Osteoblast (primary cell): ENCODE results near the gene OSBPL2. TPM values are rescaled to one million over a fixed set of nuclear protein-coding genes. Genes with fewer than 3 reads are reported as not detected.

Source experiments
- DNase-seq: peaks from one replicate; pipeline ENCODE4 v3.0.0; 2011; ENCODE audit warnings: low spot score, mixed read lengths; ENCODE audit not compliant: insufficient read length; ENCODE audit errors: missing footprints
- H2AFZ ChIP-seq: 2 replicates; pipeline ENCODE4 v1.6.0; 2011; ENCODE audit warnings: mild to moderate bottlenecking, low read length
- H3K27ac ChIP-seq: 2 replicates; pipeline ENCODE4 v1.5.1; 2011; ENCODE audit warnings: mild to moderate bottlenecking, low read depth, low read length, moderate library complexity
- H3K27me3 ChIP-seq: 2 replicates; pipeline ENCODE4 v1.6.0; 2012; ENCODE audit warnings: mild to moderate bottlenecking, control low read depth, inconsistent platforms, low read length, moderate library complexity; ENCODE audit not compliant: insufficient read depth
- H3K36me3 ChIP-seq: 2 replicates; pipeline ENCODE4 v1.5.1; 2011; ENCODE audit warnings: mild to moderate bottlenecking, low read length, control low read depth, moderate library complexity; ENCODE audit not compliant: insufficient read depth
- H3K4me1 ChIP-seq: 2 replicates; pipeline ENCODE4 v1.5.1; 2011; ENCODE audit warnings: mild to moderate bottlenecking, low read length, control low read depth, moderate library complexity; ENCODE audit not compliant: insufficient read depth
- H3K4me2 ChIP-seq: 2 replicates; pipeline ENCODE4 v1.6.0; 2011; ENCODE audit warnings: mild to moderate bottlenecking, low read length; ENCODE audit not compliant: insufficient read depth
- H3K4me3 ChIP-seq: fragments of 200-600 bp; sonication (generic); 3 replicates; pipeline ENCODE4 v1.5.1; 2012; ENCODE audit warnings: mild to moderate bottlenecking, low read length, inconsistent platforms; ENCODE audit not compliant: insufficient read depth
- H3K79me2 ChIP-seq: 2 replicates; pipeline ENCODE4 v1.6.0; 2012; ENCODE audit warnings: mild to moderate bottlenecking, low read length, control low read depth, inconsistent platforms; ENCODE audit not compliant: insufficient read depth
- H3K9me3 ChIP-seq: 2 replicates; pipeline ENCODE4 v1.5.1; 2011; ENCODE audit warnings: low read depth, low read length, control low read depth
- H4K20me1 ChIP-seq: 2 replicates; pipeline ENCODE4 v1.6.0; 2012; ENCODE audit warnings: mild to moderate bottlenecking, low read length, control low read depth; ENCODE audit not compliant: insufficient read depth
- total RNA-seq: library from RNA; depleted of rRNA; stranded (reverse); fragments of >200 nt; gene quantifications from 2 replicates; pipeline ENCODE4 v1.2.3, GENCODE V29; 2012
- TF ChIP-seq, protein P1 (sequence below): IDR thresholded peaks from 2 replicates; pipeline ENCODE4 v1.5.1; 2011; ENCODE audit warnings: mild to moderate bottlenecking, low read depth, low read length, moderate library complexity; ENCODE audit errors: extremely low read depth

Gene OSBPL2
- total RNA-seq, 1 donor = 35.8 TPM

DNA sequence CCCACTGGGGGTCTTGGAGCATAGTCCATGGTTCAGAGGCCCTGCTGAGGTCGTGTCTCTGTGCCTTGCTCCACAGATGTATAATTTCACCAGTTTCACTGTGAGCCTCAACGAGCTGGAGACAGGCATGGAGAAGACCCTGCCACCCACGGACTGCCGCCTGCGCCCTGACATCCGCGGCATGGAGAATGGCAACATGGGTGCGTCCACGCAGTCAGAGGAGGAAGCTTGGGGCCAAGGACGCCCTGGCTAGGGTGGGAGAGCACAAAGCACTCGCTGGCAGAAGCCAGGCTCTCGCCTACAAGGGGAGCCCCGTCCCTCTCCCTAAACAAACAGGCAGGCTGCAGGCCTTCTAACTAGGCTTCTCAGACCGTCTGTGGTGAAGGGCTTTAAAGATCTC is 50.8 kb downstream of the OSBPL2 start:
- H3K27ac ChIP-seq = no peak overlapping the region
- H3K79me2 ChIP-seq = no peaks in the 10 kb centered on the region

DNA sequence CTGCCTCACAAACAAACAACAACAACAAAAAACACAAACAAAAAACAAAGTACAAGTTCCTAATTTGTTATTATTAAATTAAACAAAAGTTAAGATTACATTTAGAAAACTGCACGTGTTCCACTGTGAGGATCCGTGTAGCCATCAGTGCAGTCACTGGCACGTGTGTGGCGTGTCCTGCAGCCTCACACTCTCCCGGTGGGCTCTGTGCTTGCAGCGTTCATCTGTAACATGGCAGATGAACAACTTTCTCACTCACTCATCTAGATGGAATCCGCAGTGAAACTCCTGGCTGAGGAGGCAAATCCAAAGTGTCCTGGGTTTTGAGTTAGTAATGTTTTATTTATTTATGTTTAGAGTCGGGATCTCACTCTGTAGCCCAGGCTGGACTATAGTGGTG is 51.6 kb downstream of the OSBPL2 start:
- Histone ChIP-seq H3K36me3 (peaks cover 51% of the 10 kb centered on the region), H3K4me1 (no peaks in the 10 kb centered on the region), H3K9me3 (no peaks in the 10 kb centered on the region), H3K4me3 (no peak overlapping the region), H3K79me2 (no peaks in the 10 kb centered on the region), H2AFZ (no peak overlapping the region), H4K20me1 (no peaks in the 10 kb centered on the region), H3K4me2 (no peak overlapping the region), H3K27me3 (no peaks in the 10 kb centered on the region), H3K27ac (no peak overlapping the region)
- TF ChIP-seq, protein P1, sequence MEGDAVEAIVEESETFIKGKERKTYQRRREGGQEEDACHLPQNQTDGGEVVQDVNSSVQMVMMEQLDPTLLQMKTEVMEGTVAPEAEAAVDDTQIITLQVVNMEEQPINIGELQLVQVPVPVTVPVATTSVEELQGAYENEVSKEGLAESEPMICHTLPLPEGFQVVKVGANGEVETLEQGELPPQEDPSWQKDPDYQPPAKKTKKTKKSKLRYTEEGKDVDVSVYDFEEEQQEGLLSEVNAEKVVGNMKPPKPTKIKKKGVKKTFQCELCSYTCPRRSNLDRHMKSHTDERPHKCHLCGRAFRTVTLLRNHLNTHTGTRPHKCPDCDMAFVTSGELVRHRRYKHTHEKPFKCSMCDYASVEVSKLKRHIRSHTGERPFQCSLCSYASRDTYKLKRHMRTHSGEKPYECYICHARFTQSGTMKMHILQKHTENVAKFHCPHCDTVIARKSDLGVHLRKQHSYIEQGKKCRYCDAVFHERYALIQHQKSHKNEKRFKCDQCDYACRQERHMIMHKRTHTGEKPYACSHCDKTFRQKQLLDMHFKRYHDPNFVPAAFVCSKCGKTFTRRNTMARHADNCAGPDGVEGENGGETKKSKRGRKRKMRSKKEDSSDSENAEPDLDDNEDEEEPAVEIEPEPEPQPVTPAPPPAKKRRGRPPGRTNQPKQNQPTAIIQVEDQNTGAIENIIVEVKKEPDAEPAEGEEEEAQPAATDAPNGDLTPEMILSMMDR = no peak
- no peak for DNase-seq

More for the DNA sequence above, 50.8 kb downstream of the OSBPL2 start:
- Histone ChIP-seq H3K9me3 (no peaks in the 10 kb centered on the region), H3K4me2 (no peak overlapping the region), H3K4me3 (no peak overlapping the region), H2AFZ (no peak overlapping the region), H3K36me3 (peaks cover 53% of the 10 kb centered on the region), H4K20me1 (no peaks in the 10 kb centered on the region), H3K4me1 (no peaks in the 10 kb centered on the region), H3K27me3 (no peaks in the 10 kb centered on the region)
- TF ChIP-seq, protein P1 = no peak
- DNase-seq = no peak

DNA sequence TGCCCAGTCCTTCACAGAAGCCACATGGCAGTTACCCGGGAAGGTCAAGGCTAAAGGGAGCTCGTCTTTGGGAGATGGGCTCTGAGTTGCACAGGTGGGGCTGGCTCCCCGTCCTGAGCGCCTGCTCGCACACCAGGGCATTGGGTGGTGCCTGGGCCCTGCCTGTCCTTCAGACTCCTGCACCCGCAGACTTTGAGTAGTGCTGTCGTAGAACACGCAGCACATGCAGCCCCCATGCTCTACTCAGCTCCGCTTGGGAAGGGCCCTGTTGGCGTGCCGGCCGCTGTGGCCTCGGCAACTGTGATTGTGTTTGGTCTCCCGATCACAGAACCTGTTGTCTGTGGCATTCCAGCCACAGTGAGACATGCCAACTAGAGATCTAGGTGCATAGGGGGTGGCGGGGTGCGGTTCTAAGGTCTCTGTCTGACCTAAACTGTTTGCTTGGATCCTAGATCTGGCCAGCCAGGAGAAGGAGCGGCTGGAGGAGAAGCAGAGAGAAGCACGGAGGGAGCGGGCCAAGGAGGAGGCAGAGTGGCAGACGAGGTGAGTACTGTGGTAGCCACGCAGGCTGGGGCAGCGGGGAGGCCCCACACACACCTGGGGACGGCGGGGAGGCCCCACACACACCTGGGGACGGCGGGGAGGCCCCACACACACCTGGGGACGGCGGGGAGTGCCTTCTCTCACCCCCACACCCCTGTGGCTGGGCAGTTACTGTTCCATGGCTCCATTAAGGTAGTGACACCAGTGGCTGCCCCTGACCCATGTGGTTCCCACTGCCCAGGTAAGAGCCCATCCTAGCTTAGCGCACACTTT is 53.1 kb downstream of the OSBPL2 start:
- Histone ChIP-seq H3K27me3 (no peaks in the 10 kb centered on the region), H3K4me3 (no peak overlapping the region), H3K9me3 (no peaks in the 10 kb centered on the region), H4K20me1 (no peaks in the 10 kb centered on the region), H2AFZ (no peak overlapping the region), H3K4me2 (no peak overlapping the region), H3K4me1 (no peaks in the 10 kb centered on the region), H3K79me2 (no peaks in the 10 kb centered on the region), H3K27ac (no peak overlapping the region), H3K36me3 (peaks cover 59% of the 10 kb centered on the region)
- TF ChIP-seq, protein P1 = no peak
- no peak for DNase-seq

DNA sequence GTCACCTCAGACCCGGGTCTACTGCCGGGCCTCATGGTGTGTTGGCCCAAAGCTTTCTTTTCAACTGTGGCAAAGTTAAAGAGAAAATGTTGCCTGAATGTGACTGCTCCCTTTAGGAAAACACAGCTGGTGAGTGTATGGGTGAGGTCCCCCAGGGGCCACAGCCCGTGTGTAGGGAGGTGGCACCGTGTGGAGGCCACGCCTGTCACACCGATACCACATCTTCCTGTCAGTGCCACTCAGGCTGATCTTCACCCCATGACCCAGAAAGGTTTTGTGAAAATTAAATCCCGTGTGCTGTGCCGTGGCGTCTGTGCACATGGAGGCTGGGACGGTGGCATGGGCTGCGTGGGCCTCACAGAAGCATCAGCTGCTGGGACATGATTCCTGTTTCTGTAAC is 53.8 kb downstream of the OSBPL2 start:
- no peak overlapping the region for H3K27ac ChIP-seq
- H3K4me2 ChIP-seq = no peak overlapping the region
- DNase-seq = no peak
- H4K20me1 ChIP-seq = no peaks in the 10 kb centered on the region
- no peaks in the 10 kb centered on the region for H3K79me2 ChIP-seq
- H3K4me1 ChIP-seq = no peaks in the 10 kb centered on the region
- no peak overlapping the region for H3K4me3 ChIP-seq
- no peaks in the 10 kb centered on the region for H3K9me3 ChIP-seq
- H3K36me3 ChIP-seq = peaks cover 59% of the 10 kb centered on the region
- no peaks in the 10 kb centered on the region for H3K27me3 ChIP-seq
- H2AFZ ChIP-seq = no peak overlapping the region
- TF ChIP-seq, protein P1 = no peak
